Fibroblast of peridontal ligament (primary cell): ENCODE data around the gene LRBA.
A peak's percentile ranks its signal among the peaks of the same experiment; 100 is the strongest.

ENCODE experiments used
- DNase-seq: peaks from one replicate; pipeline ENCODE4 v3.0.0-alpha.2; 2010; ENCODE audit errors: extremely low read depth

LRBA gene

GRCh38 chr4:150369434-150370380 is 645.4 kb downstream of the LRBA start:
- DNase-seq = no peak

DNA sequence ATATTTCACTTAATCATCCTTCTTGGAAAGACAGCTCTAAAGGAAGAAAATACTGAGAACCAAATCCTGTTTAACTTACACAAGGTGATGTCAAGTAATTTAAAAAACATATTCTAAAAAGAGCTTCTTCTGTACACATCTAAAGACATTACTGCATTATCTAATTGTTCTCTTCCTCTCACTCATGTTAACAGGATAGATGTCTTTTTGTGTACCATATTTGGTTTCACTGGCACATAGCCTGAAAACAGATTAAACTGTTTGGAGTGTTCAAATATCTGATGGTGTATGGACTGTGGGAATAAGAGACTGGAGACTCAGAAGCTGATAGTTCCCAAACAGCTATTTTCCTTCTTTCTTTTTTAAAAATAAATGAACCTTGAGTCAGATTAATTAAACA is 646.4 kb downstream of the LRBA start:
- peak; percentile 45 for DNase-seq

GRCh38 chr4:150367326-150367725 is 647.8 kb downstream of the LRBA start:
- no peak for DNase-seq

DNA sequence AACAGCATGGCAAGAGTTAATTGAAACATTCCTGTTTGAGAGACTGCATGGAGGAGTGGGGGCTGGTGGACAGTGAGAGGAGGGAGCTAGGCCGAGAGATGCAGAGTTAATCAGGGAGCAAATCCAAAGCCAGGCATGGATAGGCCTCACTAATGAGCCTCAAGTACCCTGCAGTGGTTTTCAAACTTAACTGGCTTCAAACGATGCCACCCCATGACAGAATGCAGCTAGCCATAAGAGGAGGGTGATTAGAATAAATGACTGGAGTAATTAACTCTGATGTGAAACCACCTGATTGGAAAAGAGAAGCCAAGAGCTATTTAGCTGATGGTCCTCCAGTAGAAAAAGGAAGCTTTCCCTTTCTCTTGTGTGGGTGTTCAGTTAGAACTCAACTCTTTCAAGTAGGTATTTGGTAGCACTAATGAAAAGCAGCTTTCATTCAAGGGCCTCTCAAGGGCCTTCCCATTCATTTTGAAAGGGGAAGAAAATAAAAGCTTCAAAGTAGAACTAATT is 648.5 kb downstream of the LRBA start:
- DNase-seq = no peak

DNA sequence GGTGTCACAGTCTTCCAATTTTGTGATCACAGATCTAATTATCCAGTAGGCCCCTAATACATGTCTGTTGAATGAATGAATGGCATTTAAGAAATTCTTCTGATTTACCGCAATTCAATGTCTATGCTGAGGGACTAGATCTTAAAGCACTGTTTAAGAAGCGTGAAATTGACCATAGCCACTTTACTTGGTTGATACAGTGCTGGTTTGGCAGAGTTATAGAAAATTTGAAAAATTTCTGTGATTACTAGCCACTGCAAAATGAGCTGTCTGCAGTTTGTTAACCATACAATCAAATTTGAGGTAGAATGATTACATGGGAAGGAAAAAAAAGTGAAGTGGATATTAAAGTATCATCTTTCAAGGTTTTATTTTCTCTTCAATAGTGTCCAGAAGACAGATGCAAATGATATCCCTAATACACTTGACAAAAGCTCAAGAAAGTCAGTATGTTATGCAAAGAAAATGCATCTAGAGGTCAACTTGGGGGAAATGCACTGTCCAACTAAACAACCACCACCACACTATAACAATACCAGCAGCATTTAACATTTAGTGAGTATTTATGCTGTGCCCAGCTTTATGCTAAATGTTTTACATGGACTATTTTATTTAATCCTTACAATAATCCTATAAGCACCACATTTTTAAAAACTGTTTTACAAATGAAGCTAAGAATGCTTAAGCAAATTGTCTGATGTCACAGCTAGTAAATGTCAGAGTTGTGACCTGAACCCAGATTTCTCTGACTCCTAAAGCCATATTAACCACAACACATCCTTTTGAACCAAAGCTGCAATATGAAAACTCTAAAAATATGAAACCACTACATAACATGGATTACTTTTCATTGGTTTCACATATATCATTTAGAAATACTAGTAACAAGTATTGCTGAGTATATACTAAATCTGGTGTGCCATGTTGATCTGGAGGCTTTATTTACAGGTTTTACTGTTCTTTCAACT is 651.1 kb downstream of the LRBA start:
- DNase-seq = peak; percentile 61

DNA sequence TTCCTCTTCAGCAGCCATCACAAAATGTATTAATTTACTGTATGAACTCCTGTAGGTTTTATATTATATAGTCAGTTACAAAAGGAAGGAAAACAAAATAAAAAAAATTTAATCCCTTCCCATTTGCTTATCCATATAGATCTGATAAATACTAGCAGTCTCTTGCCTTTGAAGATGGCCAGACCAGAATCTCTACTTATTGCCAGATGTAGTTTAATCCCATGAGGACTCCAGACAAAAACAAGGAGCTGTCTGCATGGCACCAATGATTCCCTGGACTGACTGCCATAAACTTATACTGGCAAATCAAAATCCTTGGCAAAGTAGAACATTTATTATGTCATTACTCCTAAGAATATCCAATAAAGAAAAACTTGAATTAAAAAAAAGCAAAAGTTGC is 656.4 kb downstream of the LRBA start:
- DNase-seq = no peak

- DNase-seq = no peak
These were observed 657.3 kb downstream of the LRBA start for GRCh38 chr4:150357829-150358228.

DNA sequence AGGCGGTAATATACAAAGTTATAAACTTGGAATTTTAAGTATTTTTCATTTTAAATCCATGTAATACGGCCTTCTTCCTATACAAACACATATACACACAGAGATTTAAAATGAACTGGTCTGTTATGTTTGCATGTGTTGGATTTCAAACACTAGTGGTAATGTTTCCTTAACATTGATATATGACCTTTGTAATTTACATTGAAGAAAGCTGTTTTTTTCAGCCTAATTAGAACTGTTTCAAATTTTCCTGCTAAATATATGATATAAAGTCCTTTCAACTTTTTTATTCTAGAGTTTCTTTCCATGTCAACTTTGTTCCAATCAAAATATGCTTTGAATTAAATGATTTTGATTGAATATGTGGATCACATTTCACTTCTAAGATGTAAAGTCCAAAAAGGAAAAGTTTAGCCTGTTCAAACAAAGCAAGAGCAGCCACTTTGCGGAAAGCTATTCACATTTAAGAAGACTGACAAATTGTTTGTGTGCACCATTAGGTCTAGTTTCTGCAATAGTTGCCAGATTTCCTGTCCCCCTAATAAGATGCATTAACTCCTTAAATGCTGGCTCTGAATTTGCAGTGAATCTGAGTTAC is 659.1 kb downstream of the LRBA start:
- no peak for DNase-seq

DNA sequence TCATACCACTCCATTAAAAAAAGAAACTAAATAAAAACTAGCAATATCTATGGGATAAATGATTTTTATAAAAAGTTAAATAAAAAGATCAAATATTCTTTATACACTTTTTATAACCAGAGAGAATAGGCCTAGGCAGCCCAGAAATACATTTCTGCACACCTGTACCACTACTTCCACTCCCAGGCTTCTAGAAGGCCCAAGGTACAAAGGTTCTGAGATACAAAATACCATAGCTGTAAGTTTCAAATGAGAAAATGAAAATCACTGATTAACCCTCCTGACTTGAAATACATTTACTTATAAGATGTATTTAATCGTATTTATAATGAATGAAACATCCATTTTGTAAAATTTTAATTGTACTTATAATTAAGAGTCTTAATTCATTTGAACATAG is 659.7 kb downstream of the LRBA start:
- no peak for DNase-seq

DNA sequence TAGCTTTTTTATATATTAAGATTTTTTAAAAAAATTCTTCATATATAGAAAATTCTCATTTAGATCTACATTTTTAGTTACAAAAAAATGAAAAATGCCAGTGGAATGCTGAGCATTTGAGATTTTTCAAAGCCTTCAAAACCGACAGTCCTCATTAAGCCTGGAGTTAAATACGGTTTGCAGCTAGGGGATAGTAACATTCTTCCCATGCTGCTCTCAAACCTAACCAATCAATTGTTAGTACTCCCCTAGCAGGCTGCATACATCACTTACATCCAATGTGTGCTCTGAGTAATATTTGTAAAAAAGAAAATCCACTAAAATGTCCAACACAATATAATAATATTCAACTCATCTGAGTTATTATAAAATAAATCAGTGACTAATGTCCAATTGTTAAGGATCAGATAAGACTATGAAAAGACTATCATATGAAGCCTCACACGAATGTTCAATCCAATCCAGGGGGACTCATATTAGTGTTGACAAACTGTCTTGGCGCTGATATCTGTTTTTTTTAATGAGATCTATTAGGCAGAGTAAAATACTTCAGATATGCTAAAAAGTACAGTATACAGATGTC is 660.8 kb downstream of the LRBA start:
- DNase-seq = no peak

DNA sequence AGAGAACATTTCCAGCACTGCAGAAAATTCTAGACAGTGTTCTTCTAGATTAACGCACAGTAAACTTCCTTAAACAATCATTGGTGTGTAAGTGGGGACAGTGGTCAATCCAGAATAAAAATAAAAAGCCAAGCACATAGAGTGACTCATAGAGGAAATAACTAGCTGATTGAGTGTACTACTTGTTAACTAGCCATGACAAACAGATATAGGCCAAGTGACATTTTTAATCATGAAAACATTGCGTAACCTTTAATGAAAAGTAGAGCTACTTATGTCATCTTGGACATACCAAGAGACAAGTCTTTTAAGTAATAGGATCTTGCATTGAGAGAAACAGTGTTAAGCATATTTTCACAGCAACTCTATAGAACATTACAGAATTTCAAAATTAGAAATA is 667.0 kb downstream of the LRBA start:
- peak; percentile 41 for DNase-seq

DNA sequence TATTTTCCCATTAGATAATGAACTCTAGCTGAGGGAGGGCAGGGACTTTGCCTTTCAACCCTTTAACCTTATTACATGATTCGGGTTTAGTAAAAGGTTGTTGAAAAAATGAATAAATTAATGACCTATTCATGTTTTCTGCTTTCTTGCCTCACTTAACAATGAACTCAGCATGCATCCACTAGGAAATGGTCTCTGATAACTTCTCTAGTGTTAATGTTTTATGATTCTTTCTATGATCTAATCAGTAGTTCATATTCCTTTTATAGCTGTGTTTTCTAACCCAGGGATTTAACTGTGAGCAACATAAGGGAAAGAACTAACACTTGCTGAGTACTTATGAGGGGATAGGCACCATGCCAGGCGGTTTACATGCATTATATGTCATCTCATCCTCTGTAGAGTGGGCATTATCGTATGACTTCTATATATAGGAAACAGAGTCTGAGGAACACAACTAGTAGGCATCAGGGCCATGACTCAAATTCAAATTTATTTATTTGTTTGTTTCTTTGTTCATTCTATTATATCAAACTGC is 669.8 kb downstream of the LRBA start:
- DNase-seq = no peak

DNA sequence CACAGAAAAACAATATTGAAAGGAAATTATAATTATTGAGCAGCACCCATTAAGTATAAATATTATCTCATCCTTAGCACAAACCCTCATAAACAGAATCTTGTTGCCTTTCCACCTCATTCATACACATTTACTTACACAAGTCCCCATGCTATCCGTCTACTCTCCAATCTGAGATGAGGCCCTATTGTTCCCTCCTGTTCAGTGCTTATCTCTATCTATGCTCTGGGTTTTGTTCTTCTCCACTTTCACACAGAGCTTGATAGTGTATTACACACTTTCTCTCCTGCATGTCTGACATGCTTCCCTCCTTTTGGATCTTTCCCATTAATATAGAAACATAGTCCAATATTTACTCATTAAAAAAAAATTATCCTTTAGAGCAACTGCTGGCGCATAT is 671.3 kb downstream of the LRBA start:
- no peak for DNase-seq

DNA sequence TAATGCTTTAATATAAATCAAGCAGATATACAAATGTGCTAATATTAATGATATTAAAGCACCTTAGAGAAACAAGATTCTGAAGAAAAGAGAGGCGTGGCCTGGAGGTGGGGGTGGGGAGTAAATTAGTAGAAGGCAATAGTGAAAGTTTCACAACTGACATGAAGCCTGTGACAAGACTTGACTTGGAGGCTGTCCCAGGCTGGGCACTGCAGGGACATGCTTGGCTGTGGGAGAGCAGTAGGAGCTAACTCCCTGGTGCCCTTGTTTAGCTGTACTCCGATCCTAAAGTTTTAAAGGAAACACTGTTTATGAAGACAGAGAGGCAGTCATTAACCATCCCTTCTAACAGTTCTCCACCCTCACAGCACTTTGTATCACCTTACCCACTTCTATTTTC is 672.1 kb downstream of the LRBA start:
- no peak for DNase-seq

DNA sequence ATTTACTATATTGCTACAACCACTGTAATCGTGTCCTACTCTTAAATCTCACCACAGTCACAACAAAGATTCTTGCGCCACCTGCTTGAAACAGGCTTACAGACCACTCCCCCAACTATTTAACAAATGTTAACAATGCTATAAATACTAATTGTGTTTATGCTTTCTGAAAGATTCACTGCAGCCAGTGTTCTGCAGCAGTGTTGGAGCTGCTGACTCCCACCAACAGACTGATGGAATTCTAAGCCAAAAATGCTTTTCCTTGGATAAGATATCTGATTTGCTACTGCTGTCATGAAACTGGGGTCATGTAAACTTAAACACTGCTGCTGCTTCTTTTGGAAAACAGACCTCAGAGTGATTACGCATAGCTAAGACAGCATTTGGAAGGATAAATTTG is 677.4 kb downstream of the LRBA start:
- DNase-seq = peak; percentile 87

DNA sequence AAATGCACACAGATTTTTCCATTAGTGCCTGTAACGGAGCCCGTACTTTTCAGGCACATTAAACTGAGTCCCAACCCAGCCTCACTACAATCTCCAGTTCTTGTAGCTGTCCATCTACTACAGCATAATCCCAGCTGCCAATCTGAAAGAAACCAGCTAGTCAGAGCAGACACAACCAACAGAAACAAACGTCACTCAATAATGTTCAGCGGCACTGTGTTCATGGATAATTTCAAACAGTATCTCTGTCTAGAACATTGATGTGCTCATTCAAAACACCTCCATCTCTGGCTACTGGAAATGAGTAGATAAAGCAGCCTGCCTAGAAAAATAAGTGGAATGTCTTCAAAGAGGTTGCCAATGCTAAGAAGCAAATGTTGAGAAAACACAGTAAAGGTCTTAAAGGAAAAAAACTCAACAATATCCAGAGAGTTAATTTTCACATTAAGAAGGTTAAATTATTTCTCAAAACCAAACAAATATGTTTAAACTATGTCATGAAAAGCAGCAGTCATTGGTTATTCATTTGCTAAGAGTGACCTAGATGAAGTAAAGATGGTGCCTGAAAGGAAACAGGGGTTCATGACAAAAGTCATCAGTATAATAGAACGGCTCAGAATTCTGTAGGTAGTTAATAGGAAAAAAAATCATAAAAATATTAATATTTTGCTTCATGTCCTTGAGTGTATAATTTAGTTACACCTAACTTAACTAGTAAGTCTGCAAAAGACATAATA is 678.2 kb downstream of the LRBA start:
- no peak for DNase-seq

GRCh38 chr4:150332961-150333360 is 682.1 kb downstream of the LRBA start:
- no peak for DNase-seq

DNA sequence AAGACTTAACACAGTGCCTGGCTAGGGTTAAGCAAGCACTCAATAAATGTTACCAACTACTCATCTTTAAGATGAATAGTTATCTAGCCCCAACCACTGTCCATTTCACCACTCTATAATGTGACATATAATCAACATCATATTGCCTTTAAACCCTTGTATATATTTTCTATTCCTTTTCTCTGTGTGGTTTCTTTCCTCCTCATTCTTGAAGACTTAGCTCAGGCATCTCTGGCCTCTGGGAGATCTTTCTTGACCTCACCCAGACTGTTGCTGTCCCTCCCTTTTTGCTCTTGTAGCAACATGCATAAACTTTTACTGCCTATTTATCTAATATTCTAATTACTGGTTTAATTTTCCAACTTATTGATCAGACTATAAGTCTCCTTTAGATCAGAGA is 683.0 kb downstream of the LRBA start:
- peak; percentile 52 for DNase-seq

DNA sequence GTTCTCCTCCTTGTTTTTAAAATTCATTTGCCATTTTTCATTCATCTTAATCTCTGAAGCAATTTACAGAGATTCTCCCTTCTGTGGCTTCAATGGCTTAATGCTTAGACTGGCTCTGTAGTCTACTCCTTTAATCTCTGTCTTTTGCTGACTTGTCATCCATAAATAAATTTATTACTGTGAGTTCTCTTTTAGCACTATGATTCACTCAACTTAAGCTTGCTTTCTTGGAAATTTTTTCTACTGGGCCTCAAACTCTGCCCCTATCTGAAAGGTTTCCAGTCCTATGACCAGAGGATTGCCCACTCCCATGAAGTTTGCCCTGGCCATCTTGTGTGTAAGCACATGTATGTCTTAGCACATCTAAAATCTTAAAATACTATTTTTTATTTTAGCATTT is 685.7 kb downstream of the LRBA start:
- no peak for DNase-seq

DNA sequence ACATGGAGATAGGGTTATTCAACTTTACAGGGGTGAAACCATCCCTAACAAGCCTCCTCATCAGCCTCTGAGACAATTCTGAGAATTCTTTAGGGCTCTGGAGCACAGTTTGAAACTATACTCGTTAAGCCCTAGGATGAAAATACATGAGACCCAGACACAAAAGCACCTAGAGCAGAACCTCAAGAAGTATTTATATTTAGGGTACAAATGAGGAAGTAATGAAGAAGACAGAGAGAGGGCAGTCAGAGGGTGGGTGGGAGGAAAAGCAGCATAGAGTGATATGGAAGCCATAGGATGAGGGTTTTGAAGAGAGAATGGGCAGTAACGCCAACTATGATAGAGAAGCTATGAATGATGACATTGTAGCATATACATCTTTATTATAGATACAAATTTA is 686.6 kb downstream of the LRBA start:
- DNase-seq = no peak
